OCI-LY1 (cell line): ENCODE results near the gene WFDC1.

ENCODE experiments used
- H2AFZ ChIP-seq: fragments of 200-600 bp; sonication (generic), shearing (Covaris generic); 2 replicates; pipeline ENCODE4 v1.6.0; 2014; ENCODE audit warnings: antibody characterized with exemption, mild to moderate bottlenecking, low read length
- H3F3A ChIP-seq: fragments of 200-600 bp; sonication (generic), shearing (Covaris generic); 2 replicates; pipeline ENCODE4 v1.6.0; 2014; ENCODE audit warnings: mild to moderate bottlenecking, antibody characterized with exemption, low read length, moderate library complexity; ENCODE audit not compliant: insufficient read depth
- H3K27ac ChIP-seq: fragments of 200-600 bp; sonication (generic); 2 replicates; pipeline ENCODE4 v1.5.1; 2014; ENCODE audit warnings: low read length, mixed run types, mild to moderate bottlenecking, low read depth; ENCODE audit not compliant: poor library complexity, severe bottlenecking
- H3K27me3 ChIP-seq: fragments of 200-600 bp; sonication (generic); 2 replicates; pipeline ENCODE4 v1.6.0; 2014; ENCODE audit warnings: antibody characterized with exemption, mild to moderate bottlenecking, low read length, moderate library complexity; ENCODE audit not compliant: insufficient read depth
- H3K36me3 ChIP-seq: fragments of 200-600 bp; sonication (generic); 2 replicates; pipeline ENCODE4 v1.6.1; 2014; ENCODE audit warnings: mild to moderate bottlenecking, antibody characterized with exemption, low read length, moderate library complexity, mixed read lengths; ENCODE audit not compliant: insufficient read depth
- H3K4me1 ChIP-seq: fragments of 200-600 bp; sonication (generic); 2 replicates; pipeline ENCODE4 v1.5.1; 2014; ENCODE audit warnings: mild to moderate bottlenecking, low read length, moderate library complexity; ENCODE audit not compliant: insufficient read depth, severe bottlenecking
- H3K4me2 ChIP-seq: fragments of 200-600 bp; sonication (generic), shearing (Covaris generic); 2 replicates; pipeline ENCODE4 v1.6.1; 2014; ENCODE audit warnings: low read length
- H3K4me3 ChIP-seq: fragments of 200-600 bp; sonication (generic); 2 replicates; pipeline ENCODE4 v1.5.1; 2014; ENCODE audit warnings: low read length, low read depth, mild to moderate bottlenecking, mixed read lengths; ENCODE audit not compliant: poor library complexity, severe bottlenecking
- H3K79me2 ChIP-seq: fragments of 200-600 bp; shearing (Covaris generic); 2 replicates; pipeline ENCODE4 v1.6.1; 2016; ENCODE audit warnings: mixed run types, low read length, mixed read lengths; ENCODE audit not compliant: insufficient read depth
- H3K9ac ChIP-seq: fragments of 200-600 bp; sonication (generic), shearing (Covaris generic); 2 replicates; pipeline ENCODE4 v1.6.1; 2014; ENCODE audit warnings: mild to moderate bottlenecking, low read length, mixed read lengths
- H3K9me2 ChIP-seq: fragments of 200-600 bp; sonication (generic), shearing (Covaris generic); 2 replicates; pipeline ENCODE4 v1.6.1; 2014; ENCODE audit warnings: low read depth, mild to moderate bottlenecking, low read length, mixed read lengths
- H3K9me3 ChIP-seq: fragments of 200-600 bp; shearing (Covaris generic); 2 replicates; pipeline ENCODE4 v1.6.1; 2014; ENCODE audit warnings: low read length, mixed read lengths
- H4K20me1 ChIP-seq: fragments of 200-600 bp; sonication (generic), shearing (Covaris generic); 2 replicates; pipeline ENCODE4 v1.6.0; 2016; ENCODE audit warnings: mild to moderate bottlenecking, low read length; ENCODE audit not compliant: insufficient read depth
- CTCF ChIP-seq: fragments of 200-600 bp; sonication (generic), shearing (Covaris generic); IDR thresholded peaks from 2 replicates; pipeline ENCODE4 v1.5.1; 2017; ENCODE audit warnings: mild to moderate bottlenecking, antibody characterized with exemption, low read length, moderate library complexity, mixed read lengths
- EZH2 ChIP-seq: fragments of 200-600 bp; sonication (generic), shearing (Covaris generic); IDR thresholded peaks from 2 replicates; pipeline ENCODE4 v1.8.0; 2017; ENCODE audit warnings: borderline replicate concordance, mixed run types, mild to moderate bottlenecking, antibody characterized with exemption, low read length, moderate library complexity, mixed read lengths

WFDC1 gene

DNA sequence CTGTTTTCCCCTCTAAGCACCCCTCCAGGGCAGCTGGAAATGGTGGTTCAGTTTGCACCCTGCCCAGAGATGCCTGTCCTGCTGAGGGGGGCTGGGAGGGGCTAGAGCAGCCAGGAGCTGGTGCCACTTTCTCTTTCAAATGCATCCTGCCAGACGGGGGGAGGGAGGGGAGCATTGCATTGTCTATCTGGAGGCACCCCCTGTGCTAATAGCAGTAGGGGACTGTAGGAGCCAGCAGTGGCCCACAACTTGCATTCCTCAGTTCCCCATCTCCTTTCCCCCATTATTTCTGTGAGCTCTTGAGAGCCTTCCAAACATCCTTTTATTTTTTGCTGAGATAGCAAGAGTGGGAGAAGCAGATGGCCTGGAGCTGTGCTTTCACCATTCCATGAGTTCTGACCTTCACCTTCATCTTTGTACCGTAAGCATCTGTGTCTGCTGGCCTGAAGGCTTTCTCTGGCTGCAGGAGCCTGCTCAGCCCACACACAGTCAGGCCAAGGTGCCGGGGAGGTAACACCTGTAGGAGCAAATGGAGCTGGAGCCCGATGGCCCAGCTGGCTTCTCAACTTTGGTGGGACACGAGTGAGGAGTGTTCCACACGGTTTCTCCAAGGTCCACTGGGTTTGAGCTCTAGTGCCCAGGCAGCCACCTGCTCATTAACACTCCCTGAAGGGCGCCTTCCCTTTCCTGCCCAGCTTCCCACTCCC is 5.2 kb downstream of the WFDC1 start:
- no peaks in the 10 kb centered on the region for H3K79me2 ChIP-seq
- no peak overlapping the region for H3K4me2 ChIP-seq
- no peaks in the 10 kb centered on the region for H3K9me2 ChIP-seq
- no peaks in the 10 kb centered on the region for H3K36me3 ChIP-seq
- no peak overlapping the region for H3K27ac ChIP-seq
- TF ChIP-seq EZH2, result no peak
- TF ChIP-seq CTCF, result no peak
- no peaks in the 10 kb centered on the region for H3K9me3 ChIP-seq
- no peak overlapping the region for H3K4me3 ChIP-seq
- H3F3A ChIP-seq, result no peaks in the 10 kb centered on the region
- no peaks in the 10 kb centered on the region for H3K4me1 ChIP-seq
- H3K9ac ChIP-seq, result no peak overlapping the region
- peaks cover 7% of the 10 kb centered on the region; the same call in 1 of the 2 replicates for H3K27me3 ChIP-seq
- no peak overlapping the region for H2AFZ ChIP-seq
- no peaks in the 10 kb centered on the region for H4K20me1 ChIP-seq

DNA sequence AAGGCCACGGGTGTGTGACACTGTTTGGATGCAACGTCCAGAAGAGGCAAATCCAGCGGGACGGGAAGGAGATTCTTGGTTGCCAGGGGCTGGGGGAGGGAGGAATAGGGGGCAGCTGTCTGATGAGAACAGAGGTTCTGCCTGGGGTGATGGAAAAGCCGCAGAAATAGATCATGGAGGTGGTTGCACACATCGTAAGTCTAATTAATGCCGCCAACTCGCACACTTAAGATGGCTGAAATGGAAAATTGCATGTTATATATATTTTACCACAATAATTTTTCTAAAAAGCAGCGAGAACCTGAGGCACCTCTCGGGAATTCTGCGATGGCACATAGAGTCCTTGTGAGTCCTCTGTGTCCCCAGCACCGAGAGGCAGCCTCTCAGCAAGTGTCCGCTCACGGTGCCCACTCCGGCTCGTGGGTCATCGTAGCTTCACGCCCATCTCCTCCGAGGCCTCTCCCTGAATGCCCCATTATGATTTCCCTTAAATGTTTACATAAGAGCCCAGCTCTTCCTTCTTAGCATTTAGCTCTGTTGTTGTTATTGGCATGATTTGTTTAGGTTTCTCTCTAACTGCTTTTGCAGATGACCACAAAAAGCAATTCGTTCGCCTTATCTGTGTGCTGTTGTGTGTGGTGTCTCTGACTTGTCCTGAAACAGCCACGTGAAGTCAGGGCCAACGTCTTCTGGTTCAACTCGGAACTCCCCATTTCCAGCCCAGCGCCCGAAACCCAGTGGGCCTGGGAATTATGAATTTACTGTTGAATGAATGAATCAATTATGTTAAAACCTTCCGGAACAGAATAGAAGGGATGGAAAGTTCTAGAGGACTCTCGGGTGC is 7.7 kb downstream of the WFDC1 start:
- no peaks in the 10 kb centered on the region for H3K9me3 ChIP-seq
- no peaks in the 10 kb centered on the region for H3K36me3 ChIP-seq
- no peak overlapping the region for H3K4me3 ChIP-seq
- no peak overlapping the region for H3K27ac ChIP-seq
- H3K9me2 ChIP-seq, result no peaks in the 10 kb centered on the region
- H3K27me3 ChIP-seq, result no peaks in the 10 kb centered on the region; the same call in 1 of the 2 replicates
- H4K20me1 ChIP-seq, result no peaks in the 10 kb centered on the region
- H3K9ac ChIP-seq, result no peak overlapping the region
- no peak overlapping the region for H3K4me2 ChIP-seq
- H3K4me1 ChIP-seq, result no peaks in the 10 kb centered on the region
- no peaks in the 10 kb centered on the region for H3F3A ChIP-seq
- H2AFZ ChIP-seq, result no peak overlapping the region
- H3K79me2 ChIP-seq, result no peaks in the 10 kb centered on the region
- TF ChIP-seq EZH2 (no peak), CTCF (no peak)

DNA sequence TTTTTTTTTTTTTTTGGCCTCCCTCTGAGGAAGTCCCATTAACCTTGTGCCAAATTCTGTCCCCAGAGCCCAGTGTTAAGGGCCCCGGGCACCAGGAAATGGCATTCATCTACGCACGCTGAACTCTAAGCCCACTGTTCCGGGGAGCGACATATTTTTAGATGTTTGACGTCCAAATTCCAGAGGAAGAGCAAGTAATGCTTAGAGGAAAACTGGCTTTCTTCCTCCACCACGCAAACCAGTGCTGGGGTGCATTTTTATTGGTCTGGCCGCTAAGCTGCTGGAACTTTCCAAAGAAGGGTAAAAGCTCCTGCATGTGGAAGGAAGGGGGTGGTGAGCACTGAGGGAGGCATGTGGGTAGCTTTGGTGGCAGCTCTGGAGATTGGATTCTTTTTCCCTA is 8.3 kb downstream of the WFDC1 start:
- Histone ChIP-seq H3K4me3 (no peak overlapping the region), H3K9me3 (no peaks in the 10 kb centered on the region), H3F3A (no peaks in the 10 kb centered on the region), H3K27me3 (peaks cover 4% of the 10 kb centered on the region; the same call in 1 of the 2 replicates), H3K36me3 (no peaks in the 10 kb centered on the region), H4K20me1 (no peaks in the 10 kb centered on the region), H3K9ac (no peak overlapping the region), H3K4me1 (no peaks in the 10 kb centered on the region), H3K9me2 (no peaks in the 10 kb centered on the region), H2AFZ (no peak overlapping the region), H3K79me2 (no peaks in the 10 kb centered on the region), H3K4me2 (no peak overlapping the region), H3K27ac (no peak overlapping the region)
- TF ChIP-seq EZH2 (no peak), CTCF (no peak)
